Lower lobe of right lung (tissue), 2 donors: ENCODE measurements around the gene MEGF11. TPM values are rescaled to one million over a fixed set of nuclear protein-coding genes. Genes with fewer than 3 reads are reported as not detected.

ENCODE experiments used
- ATAC-seq, 2 donors: fragments of 200-7000 bp; cut with Tn5 transposase; one replicate each; pipeline ENCODE4 v1.9.1; 2020 to 2022; ENCODE audit warnings: mild to moderate bottlenecking in 2 of 2, moderate library complexity in 2 of 2
- DNase-seq: peaks from one replicate; pipeline ENCODE4 v3.0.0-alpha.2; 2020
- H3K27ac ChIP-seq: fragments of 200-600 bp; one replicate; pipeline ENCODE4 v1.8.0; 2022
- H3K27me3 ChIP-seq: fragments of 200-600 bp; one replicate; pipeline ENCODE4 v1.8.0; 2022; ENCODE audit warnings: low read depth
- H3K36me3 ChIP-seq: fragments of 200-600 bp; one replicate; pipeline ENCODE4 v1.8.0; 2022; ENCODE audit warnings: mild to moderate bottlenecking
- H3K4me1 ChIP-seq: fragments of 200-600 bp; one replicate; pipeline ENCODE4 v1.8.0; 2022
- H3K4me3 ChIP-seq: fragments of 200-600 bp; one replicate; pipeline ENCODE4 v1.8.0; 2022; ENCODE audit warnings: mild to moderate bottlenecking
- H3K9me3 ChIP-seq: fragments of 200-600 bp; one replicate; pipeline ENCODE4 v1.8.0; 2022
- CTCF ChIP-seq: fragments of 200-600 bp; IDR thresholded peaks from one replicate; pipeline ENCODE4 v1.8.0; 2022; ENCODE audit warnings: antibody characterized with exemption, mild to moderate bottlenecking
- intact Hi-C: fragments of 100-400 bp; cut with DNase I; formaldehyde crosslinking; loops from one replicate; pipeline ENCODE4 v1.11.0; 2022
- total RNA-seq: library from RNA; stranded (reverse); fragmentation: NEBNext Ultra II Directional; extraction: Animal tissue kit (Norgen Biotek cat#: 25700); gene quantifications from one replicate; pipeline ENCODE4 v1.2.1, GENCODE V29; 2021
- donor health status: DM: no; HTN: yes; CAD: no; lungs with severe emphysema.

MEGF11 gene
- total RNA-seq, 1 donor from 2014 or later = not detected

- H3K9me3 ChIP-seq = no peaks in the 10 kb centered on the region
- intact Hi-C loops = no loop called here
Observed at GRCh38 chr15:66135664-66136063, 117.9 kb downstream of the MEGF11 start.

GRCh38 chr15:66134284-66134683, 119.3 kb downstream of the MEGF11 start:
- Histone ChIP-seq H3K27me3 (no peaks in the 10 kb centered on the region), H3K4me3 (no peak overlapping the region), H3K27ac (no peak overlapping the region), H3K4me1 (no peaks in the 10 kb centered on the region), H3K9me3 (no peaks in the 10 kb centered on the region), H3K36me3 (no peaks in the 10 kb centered on the region)
- DNase-seq = no peak
- intact Hi-C loops = no loop called here
- TF ChIP-seq CTCF = no peak
- ATAC-seq = no peak

More at GRCh38 chr15:66135664-66136063, 117.9 kb downstream of the MEGF11 start:
- no peak for TF ChIP-seq CTCF
- ATAC-seq = no peak
- Histone ChIP-seq H3K4me1 (no peaks in the 10 kb centered on the region), H3K27me3 (no peaks in the 10 kb centered on the region), H3K36me3 (no peaks in the 10 kb centered on the region), H3K4me3 (no peak overlapping the region), H3K27ac (no peak overlapping the region)
- DNase-seq = no peak

GRCh38 chr15:66133247-66133885, 120.2 kb downstream of the MEGF11 start:
- Histone ChIP-seq H3K36me3 (no peaks in the 10 kb centered on the region), H3K9me3 (no peaks in the 10 kb centered on the region), H3K4me1 (no peaks in the 10 kb centered on the region), H3K4me3 (no peak overlapping the region), H3K27me3 (peaks cover under 1% of the 10 kb centered on the region), H3K27ac (no peak overlapping the region)
- no peak for ATAC-seq
- TF ChIP-seq CTCF = no peak
- DNase-seq = no peak
- intact Hi-C loops = no loop called here

GRCh38 chr15:66132251-66132816, 121.2 kb downstream of the MEGF11 start:
- ATAC-seq (no peak), DNase-seq (no peak)
- Histone ChIP-seq H3K27me3 (peaks cover 4% of the 10 kb centered on the region), H3K4me3 (no peak overlapping the region), H3K27ac (no peak overlapping the region), H3K4me1 (no peaks in the 10 kb centered on the region), H3K9me3 (no peaks in the 10 kb centered on the region), H3K36me3 (no peaks in the 10 kb centered on the region)
- intact Hi-C loops = no loop called here
- TF ChIP-seq CTCF = no peak

- Histone ChIP-seq H3K9me3 (no peaks in the 10 kb centered on the region), H3K27ac (no peak overlapping the region), H3K4me3 (no peak overlapping the region), H3K27me3 (peaks cover 4% of the 10 kb centered on the region), H3K36me3 (no peaks in the 10 kb centered on the region), H3K4me1 (no peaks in the 10 kb centered on the region)
- DNase-seq (no peak), ATAC-seq (peak; percentile 23 to 28)
- intact Hi-C loops = no loop called here
- no peak for TF ChIP-seq CTCF
Observed at GRCh38 chr15:66131831-66132230, 121.7 kb downstream of the MEGF11 start.
